ENCODE data around the gene MACROD2.

The MACROD2 gene

DNA sequence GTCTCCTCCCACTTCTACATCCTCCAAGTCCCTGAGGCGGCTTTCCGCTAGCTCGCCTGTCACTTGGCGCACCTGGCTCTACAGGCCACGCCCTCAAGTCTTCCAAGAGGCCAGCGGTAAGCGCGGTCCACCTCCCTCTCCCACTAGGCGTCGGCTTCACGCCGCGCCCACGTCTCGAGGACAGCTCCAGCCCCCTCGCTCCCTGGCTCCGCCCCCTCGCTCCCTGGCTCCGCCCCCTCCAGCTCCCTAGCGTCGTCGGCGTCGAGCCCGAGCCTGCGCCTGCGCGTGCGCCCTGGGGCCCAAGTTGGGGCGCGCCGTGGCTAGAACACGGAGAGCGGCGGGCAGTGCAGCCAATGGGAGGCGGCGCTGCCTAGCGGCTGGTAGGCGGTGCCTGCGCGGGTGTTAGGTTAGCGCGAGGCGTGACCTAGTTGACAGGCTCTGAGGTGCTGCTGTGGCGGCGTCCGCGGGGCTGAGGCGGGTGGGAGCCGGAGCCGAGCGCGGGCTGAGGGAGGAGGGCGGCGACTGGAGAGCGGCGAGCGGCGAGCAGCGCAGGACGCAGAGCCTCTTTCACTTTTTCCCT lies at the start of gene MACROD2:
Gene MACROD2 (plus strand): TSS at position 431 of the 580 bp plus-strand sequence.
- TF ChIP-seq, protein P1, sequence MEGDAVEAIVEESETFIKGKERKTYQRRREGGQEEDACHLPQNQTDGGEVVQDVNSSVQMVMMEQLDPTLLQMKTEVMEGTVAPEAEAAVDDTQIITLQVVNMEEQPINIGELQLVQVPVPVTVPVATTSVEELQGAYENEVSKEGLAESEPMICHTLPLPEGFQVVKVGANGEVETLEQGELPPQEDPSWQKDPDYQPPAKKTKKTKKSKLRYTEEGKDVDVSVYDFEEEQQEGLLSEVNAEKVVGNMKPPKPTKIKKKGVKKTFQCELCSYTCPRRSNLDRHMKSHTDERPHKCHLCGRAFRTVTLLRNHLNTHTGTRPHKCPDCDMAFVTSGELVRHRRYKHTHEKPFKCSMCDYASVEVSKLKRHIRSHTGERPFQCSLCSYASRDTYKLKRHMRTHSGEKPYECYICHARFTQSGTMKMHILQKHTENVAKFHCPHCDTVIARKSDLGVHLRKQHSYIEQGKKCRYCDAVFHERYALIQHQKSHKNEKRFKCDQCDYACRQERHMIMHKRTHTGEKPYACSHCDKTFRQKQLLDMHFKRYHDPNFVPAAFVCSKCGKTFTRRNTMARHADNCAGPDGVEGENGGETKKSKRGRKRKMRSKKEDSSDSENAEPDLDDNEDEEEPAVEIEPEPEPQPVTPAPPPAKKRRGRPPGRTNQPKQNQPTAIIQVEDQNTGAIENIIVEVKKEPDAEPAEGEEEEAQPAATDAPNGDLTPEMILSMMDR (IDR thresholded peaks at IDR 0.05) = peak; percentile 5
- peak within 1 kb of the TSS; percentile 90 for H2AFZ ChIP-seq
- no peaks in the 10 kb centered on the region for H3K36me3 ChIP-seq (ENCODE audit: control insufficient read depth, insufficient read depth, low read length)
- peaks cover 4% of the 10 kb centered on the region for H3K9me3 ChIP-seq (ENCODE audit: control insufficient read depth, low read length)
- no peaks in the 10 kb centered on the region for H3K27me3 ChIP-seq (ENCODE audit: control insufficient read depth, insufficient read depth, low read length)
- no peaks in the 10 kb centered on the region for H3K79me2 ChIP-seq
- peak within 1 kb of the TSS; percentile 56 for H3K4me3 ChIP-seq (ENCODE audit: low read depth, low read length)
- no peak within 1 kb of the TSS for H3K9ac ChIP-seq
- H3K4me2 ChIP-seq (ENCODE audit: low read length) = peak within 1 kb of the TSS; percentile 71
- peak within 1 kb of the TSS; percentile 36 for H3K27ac ChIP-seq
- H3K4me1 ChIP-seq = no peaks in the 10 kb centered on the region

- H3K27me3 ChIP-seq (ENCODE audit: control insufficient read depth, insufficient read depth, low read length) = no peaks in the 10 kb centered on the region
- H3K9me3 ChIP-seq (ENCODE audit: control insufficient read depth, low read length) = no peaks in the 10 kb centered on the region
- TF ChIP-seq, protein P1 (IDR thresholded peaks at IDR 0.05) = no peak
- no peak overlapping the region for H3K9ac ChIP-seq
- no peak overlapping the region for H3K4me2 ChIP-seq (ENCODE audit: low read length)
- no peaks in the 10 kb centered on the region for H3K36me3 ChIP-seq (ENCODE audit: control insufficient read depth, insufficient read depth, low read length)
- no peak overlapping the region for H3K27ac ChIP-seq
- H3K79me2 ChIP-seq = no peaks in the 10 kb centered on the region
- H2AFZ ChIP-seq = no peak overlapping the region
- no peak overlapping the region for H3K4me3 ChIP-seq (ENCODE audit: low read depth, low read length)
- H3K4me1 ChIP-seq = no peaks in the 10 kb centered on the region
Observed at GRCh38 chr20:13947719-13948118, 47.6 kb upstream of the MACROD2 start.

DNA sequence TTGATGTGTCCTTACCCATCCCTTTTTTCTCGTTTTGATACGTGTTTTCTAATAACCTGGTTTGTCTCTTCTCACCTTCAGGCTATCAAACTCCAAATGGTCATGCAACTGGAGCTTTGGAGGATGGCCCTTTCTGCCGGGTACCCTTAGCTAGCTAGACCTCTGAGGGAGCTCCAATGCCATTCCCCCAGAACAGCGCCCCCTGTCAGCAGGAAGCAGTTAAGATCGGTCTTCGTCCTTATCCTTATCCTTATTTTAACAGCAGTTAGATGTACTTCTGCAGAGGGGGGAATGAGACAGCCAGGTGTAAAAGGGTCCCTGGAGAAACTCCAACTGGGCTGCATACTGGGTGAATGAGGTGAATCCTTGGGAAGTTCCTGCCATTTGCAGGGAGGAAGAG lies 42.1 kb upstream of the MACROD2 start:
- Histone ChIP-seq H3K9ac (no peak overlapping the region), H3K27ac (no peak overlapping the region), H3K9me3 (ENCODE audit: control insufficient read depth, low read length) (no peaks in the 10 kb centered on the region), H3K4me1 (no peaks in the 10 kb centered on the region), H3K4me3 (ENCODE audit: low read depth, low read length) (no peak overlapping the region), H3K27me3 (ENCODE audit: control insufficient read depth, insufficient read depth, low read length) (no peaks in the 10 kb centered on the region), H3K4me2 (ENCODE audit: low read length) (no peak overlapping the region), H3K36me3 (ENCODE audit: control insufficient read depth, insufficient read depth, low read length) (no peaks in the 10 kb centered on the region), H2AFZ (no peak overlapping the region), H3K79me2 (no peaks in the 10 kb centered on the region)
- TF ChIP-seq, protein P1 (IDR thresholded peaks at IDR 0.05) = no peak

DNA sequence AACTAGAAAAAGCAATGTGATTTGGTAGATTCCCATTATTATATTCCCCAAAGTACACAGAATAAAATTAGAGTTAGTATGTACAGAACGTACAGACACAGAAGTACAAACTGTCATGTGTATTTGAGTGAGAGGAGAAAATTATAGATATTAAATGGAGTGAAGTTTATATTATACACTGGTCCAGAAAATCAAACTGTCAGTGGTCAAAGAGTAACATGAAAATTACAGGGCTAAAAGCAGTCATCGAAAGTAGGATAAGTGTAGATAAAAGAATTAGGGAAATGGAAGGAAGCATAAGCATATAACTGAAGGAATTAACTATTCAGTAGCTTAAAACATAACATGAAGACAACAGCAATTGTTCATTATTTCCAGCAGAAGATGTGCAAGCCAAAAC lies 35.2 kb upstream of the MACROD2 start:
- Histone ChIP-seq H3K79me2 (no peaks in the 10 kb centered on the region), H3K4me2 (ENCODE audit: low read length) (no peak overlapping the region), H2AFZ (no peak overlapping the region), H3K4me1 (no peaks in the 10 kb centered on the region), H3K9ac (no peak overlapping the region), H3K4me3 (ENCODE audit: low read depth, low read length) (no peak overlapping the region), H3K36me3 (ENCODE audit: control insufficient read depth, insufficient read depth, low read length) (no peaks in the 10 kb centered on the region), H3K27ac (no peak overlapping the region), H3K27me3 (ENCODE audit: control insufficient read depth, insufficient read depth, low read length) (no peaks in the 10 kb centered on the region), H3K9me3 (ENCODE audit: control insufficient read depth, low read length) (no peaks in the 10 kb centered on the region)
- TF ChIP-seq, protein P1 (IDR thresholded peaks at IDR 0.05) = no peak

DNA sequence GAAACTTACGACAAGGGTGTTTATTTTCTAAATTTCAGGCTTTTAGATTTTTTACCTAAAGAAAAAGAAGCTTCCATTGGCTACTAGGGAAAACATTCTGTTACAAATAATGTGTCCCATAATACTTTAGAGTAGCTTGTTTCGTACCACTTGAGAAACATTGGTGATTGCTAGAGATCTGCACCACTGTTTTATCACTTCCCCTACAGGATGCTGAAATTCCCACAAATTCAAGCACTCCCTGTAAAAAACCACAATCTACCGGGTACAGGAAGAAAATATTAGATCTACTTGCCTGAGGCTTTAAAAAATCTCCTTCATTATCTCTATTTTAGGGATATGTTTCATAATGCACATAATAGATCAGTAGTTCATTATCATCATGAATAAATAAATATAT lies 34.8 kb upstream of the MACROD2 start:
- TF ChIP-seq, protein P1 (IDR thresholded peaks at IDR 0.05) = no peak
- no peaks in the 10 kb centered on the region for H3K4me1 ChIP-seq
- H3K27me3 ChIP-seq (ENCODE audit: control insufficient read depth, insufficient read depth, low read length) = no peaks in the 10 kb centered on the region
- no peaks in the 10 kb centered on the region for H3K79me2 ChIP-seq
- H3K9me3 ChIP-seq (ENCODE audit: control insufficient read depth, low read length) = no peaks in the 10 kb centered on the region
- no peak overlapping the region for H3K27ac ChIP-seq
- no peak overlapping the region for H3K9ac ChIP-seq
- no peak overlapping the region for H3K4me3 ChIP-seq (ENCODE audit: low read depth, low read length)
- no peaks in the 10 kb centered on the region for H3K36me3 ChIP-seq (ENCODE audit: control insufficient read depth, insufficient read depth, low read length)
- no peak overlapping the region for H3K4me2 ChIP-seq (ENCODE audit: low read length)
- H2AFZ ChIP-seq = no peak overlapping the region

All from parathyroid adenoma (tissue), 2 donors.